ENCODE data around the gene MISP3. TPM values are rescaled to one million over a fixed set of nuclear protein-coding genes. Genes with fewer than 3 reads are reported as not detected.
A peak's percentile ranks its signal among the peaks of the same experiment; 100 is the strongest.

MISP3 gene
- total RNA-seq, 6 experiments from 2014 or later: 0.62 to 1.2 (median 0.88) TPM

- H3K4me1 Mint-ChIP-seq (ENCODE audit: low read depth): peaks cover 48% of the 10 kb centered on the region
- no peak for TF ChIP-seq CTCF (IDR thresholded peaks at IDR 0.05)
- H3K9me3 Mint-ChIP-seq: no peaks in the 10 kb centered on the region
- no peaks in the 10 kb centered on the region for H3K36me3 Mint-ChIP-seq (ENCODE audit: low read depth)
- H3K27me3 Mint-ChIP-seq (ENCODE audit: insufficient read depth): 0 out of 2 replicates have a peak, but pooled peaks cover 1% of the 10 kb centered on the region
- DNase-seq: no peak
- H3K4me3 Mint-ChIP-seq: peak overlapping the region; percentile 90
- H3K27ac Mint-ChIP-seq: peak overlapping the region; percentile 65
Measured at GRCh38 chr19:14115756-14116155, 43.2 kb downstream of the MISP3 start.

GRCh38 chr19:14116525-14116917 lies 43.9 kb downstream of the MISP3 start:
- TF ChIP-seq CTCF (IDR thresholded peaks at IDR 0.05): no peak
- 0 out of 2 replicates have a peak, but pooled peaks cover 1% of the 10 kb centered on the region for H3K27me3 Mint-ChIP-seq (ENCODE audit: insufficient read depth)
- no peaks in the 10 kb centered on the region for H3K36me3 Mint-ChIP-seq (ENCODE audit: low read depth)
- H3K27ac Mint-ChIP-seq: peak overlapping the region; percentile 65
- H3K9me3 Mint-ChIP-seq: no peaks in the 10 kb centered on the region
- DNase-seq: no peak
- peak overlapping the region; percentile 90 for H3K4me3 Mint-ChIP-seq
- peaks cover 48% of the 10 kb centered on the region for H3K4me1 Mint-ChIP-seq (ENCODE audit: low read depth)

- Mint-ChIP-seq H3K27ac (peak overlapping the region; percentile 65), H3K4me1 (ENCODE audit: low read depth) (peaks cover 48% of the 10 kb centered on the region), H3K9me3 (no peaks in the 10 kb centered on the region), H3K4me3 (peak overlapping the region; percentile 90), H3K27me3 (ENCODE audit: insufficient read depth) (0 out of 2 replicates have a peak, but pooled peaks cover 1% of the 10 kb centered on the region), H3K36me3 (ENCODE audit: low read depth) (no peaks in the 10 kb centered on the region)
- 0 out of 2 replicates have a peak, but pooled peaks have one; percentile 9 for TF ChIP-seq CTCF (IDR thresholded peaks at IDR 0.05)
- DNase-seq: no peak
Measured at GRCh38 chr19:14116918-14117578, 44.5 kb downstream of the MISP3 start.

GRCh38 chr19:14117668-14118164 lies 45.1 kb downstream of the MISP3 start, which contains the start of gene PRKACA:
TSS of gene PRKACA (minus strand) at chr19:14117762. CDS start at chr19:14117547, 215 bp downstream.
- DNase-seq: peak; percentile 99
- TF ChIP-seq CTCF (IDR thresholded peaks at IDR 0.05): no peak
- H3K27me3 Mint-ChIP-seq (ENCODE audit: insufficient read depth): peaks cover 3% of the 10 kb centered on the region; the same call in 1 of the 2 replicates
- no peaks in the 10 kb centered on the region for H3K9me3 Mint-ChIP-seq
- peaks cover 46% of the 10 kb centered on the region for H3K4me1 Mint-ChIP-seq (ENCODE audit: low read depth)
- H3K4me3 Mint-ChIP-seq: peak within 1 kb of the TSS; percentile 90
- no peaks in the 10 kb centered on the region for H3K36me3 Mint-ChIP-seq (ENCODE audit: low read depth)
- peak within 1 kb of the TSS; percentile 99 for H3K27ac Mint-ChIP-seq

- peaks cover 40% of the 10 kb centered on the region for H3K4me1 Mint-ChIP-seq (ENCODE audit: low read depth)
- no peak for TF ChIP-seq CTCF (IDR thresholded peaks at IDR 0.05)
- DNase-seq: peak; percentile 40
Measured at GRCh38 chr19:14118165-14119051, 45.8 kb downstream of the MISP3 start.

More at GRCh38 chr19:14118165-14119051, 45.8 kb downstream of the MISP3 start:
- Mint-ChIP-seq H3K27ac (peak overlapping the region; percentile 99), H3K36me3 (ENCODE audit: low read depth) (no peaks in the 10 kb centered on the region), H3K4me3 (peak overlapping the region; percentile 89), H3K27me3 (ENCODE audit: insufficient read depth) (peaks cover 4% of the 10 kb centered on the region; the same call in 1 of the 2 replicates), H3K9me3 (no peaks in the 10 kb centered on the region)

Measured in HFFc6 (cell line).